ENCODE results near the gene ZFP36L1. TPM values are rescaled to one million over a fixed set of nuclear protein-coding genes. Genes with fewer than 3 reads are reported as not detected.

Gene ZFP36L1
- total RNA-seq (2022) (94.8 and 103 TPM in 2 replicates), Bru-seq, nascent RNA (percentile 99 among the genes with signal in this experiment), BruChase-seq, experiment 1, labeled RNA remaining after a 2-hour chase (percentile 99 among the genes with signal in this experiment), BruChase-seq, experiment 2, labeled RNA remaining after a 6-hour chase (percentile 95 among the genes with signal in this experiment)
- long read RNA-seq, transcript ZFP36L1-202 (2 exons, 3,190 nt): major isoform, 71 of 130 reads
- long read RNA-seq, partial matches to known transcripts: 0 of 130 reads
- long read RNA-seq, other reads (novel, unspliced or antisense): 55 of 130 reads

DNA sequence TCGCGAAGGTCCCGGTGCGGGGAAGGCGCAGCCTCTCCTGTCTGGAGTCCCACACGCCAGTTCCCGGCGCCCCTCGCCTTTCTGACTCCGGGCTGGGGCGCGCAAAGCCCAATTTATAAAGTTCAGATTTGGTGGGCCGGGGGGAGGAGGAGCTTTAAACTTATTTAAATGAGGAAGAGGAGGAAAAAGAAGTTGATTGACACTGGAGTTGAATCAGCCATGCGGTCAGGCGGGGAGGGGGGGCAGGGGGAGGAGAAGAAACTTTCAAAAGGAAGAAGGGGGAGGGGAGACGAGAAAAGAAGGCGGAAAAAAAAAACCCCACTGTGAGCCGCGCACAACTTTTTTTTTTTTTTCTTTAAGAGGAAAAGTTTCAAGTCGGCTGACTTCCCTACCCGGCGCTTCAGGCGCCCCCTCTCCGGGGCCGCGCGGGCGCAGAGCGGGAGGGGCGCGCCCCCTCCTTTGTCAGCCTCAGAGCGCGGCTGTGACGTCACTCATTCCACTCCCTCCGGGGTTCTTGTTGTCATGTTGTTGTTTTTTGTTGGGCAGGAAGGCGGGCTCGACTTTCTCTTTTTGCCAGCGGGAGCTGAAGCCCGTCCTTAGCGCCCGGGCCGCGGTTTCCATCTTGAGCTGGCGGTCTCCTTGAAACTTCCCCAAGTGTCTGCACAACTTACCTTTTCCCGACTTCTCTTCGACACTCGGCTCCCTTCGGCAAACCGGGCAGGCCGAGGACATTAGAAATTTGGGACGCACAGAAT, at the start of gene ZFP36L1:
Gene ZFP36L1, minus strand, starts transcription at position 89 of the 755 bp plus-strand sequence. CDS start 129 bp downstream, outside the sequence.
- POLR2A ChIA-PET: interaction anchor here (0.6 to 2.7 kb wide), 27 partner anchors 10 to 1552 kb away, joined by 3 to 70 read pairs (median 6); no protein-coding TSS in a partner anchor

GRCh38 chr14:68842298-68842697, 49.4 kb upstream of the ZFP36L1 start:
- Mint-ChIP-seq H3K4me1 (ENCODE audit: low read depth, unreplicated experiment) (peaks cover 15% of the 10 kb centered on the region), H3K27me3 (ENCODE audit: insufficient read depth, unreplicated experiment) (no peaks in the 10 kb centered on the region), H3K36me3 (ENCODE audit: insufficient read depth, unreplicated experiment) (no peaks in the 10 kb centered on the region), H3K27ac (ENCODE audit: unreplicated experiment) (no peak overlapping the region), H3K9me3 (ENCODE audit: unreplicated experiment) (no peaks in the 10 kb centered on the region), H3K4me3 (ENCODE audit: unreplicated experiment) (no peak overlapping the region)
- Histone ChIP-seq H3K4me1 (no peaks in the 10 kb centered on the region), H3K36me3 (ENCODE audit: control insufficient read depth, insufficient read depth, low read length) (no peaks in the 10 kb centered on the region), H3K9me3 (no peaks in the 10 kb centered on the region), H3K27me3 (replicated peaks; ENCODE audit: control insufficient read depth, insufficient read depth, low read length) (no peaks in the 10 kb centered on the region), H3K4me3 (ENCODE audit: low read depth, low read length) (no peak overlapping the region)
- no peak for DNase-seq
- TF ChIP-seq, protein P1, sequence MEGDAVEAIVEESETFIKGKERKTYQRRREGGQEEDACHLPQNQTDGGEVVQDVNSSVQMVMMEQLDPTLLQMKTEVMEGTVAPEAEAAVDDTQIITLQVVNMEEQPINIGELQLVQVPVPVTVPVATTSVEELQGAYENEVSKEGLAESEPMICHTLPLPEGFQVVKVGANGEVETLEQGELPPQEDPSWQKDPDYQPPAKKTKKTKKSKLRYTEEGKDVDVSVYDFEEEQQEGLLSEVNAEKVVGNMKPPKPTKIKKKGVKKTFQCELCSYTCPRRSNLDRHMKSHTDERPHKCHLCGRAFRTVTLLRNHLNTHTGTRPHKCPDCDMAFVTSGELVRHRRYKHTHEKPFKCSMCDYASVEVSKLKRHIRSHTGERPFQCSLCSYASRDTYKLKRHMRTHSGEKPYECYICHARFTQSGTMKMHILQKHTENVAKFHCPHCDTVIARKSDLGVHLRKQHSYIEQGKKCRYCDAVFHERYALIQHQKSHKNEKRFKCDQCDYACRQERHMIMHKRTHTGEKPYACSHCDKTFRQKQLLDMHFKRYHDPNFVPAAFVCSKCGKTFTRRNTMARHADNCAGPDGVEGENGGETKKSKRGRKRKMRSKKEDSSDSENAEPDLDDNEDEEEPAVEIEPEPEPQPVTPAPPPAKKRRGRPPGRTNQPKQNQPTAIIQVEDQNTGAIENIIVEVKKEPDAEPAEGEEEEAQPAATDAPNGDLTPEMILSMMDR (IDR thresholded peaks at IDR 0.05; ENCODE audit: insufficient read depth in 1 of 2, low read depth in 1 of 2, low read length in 1 of 2, severe bottlenecking in 1 of 2, unreplicated experiment in 1 of 2): no peak
- POLR2A ChIA-PET: no interaction called here
- CTCF ChIA-PET: no interaction called here
- BruUV-seq (replicated peaks): no TSS peak
- intact Hi-C loops (cut with micrococcal nuclease; ENCODE audit: unreplicated experiment): loop anchor here (5.0 kb wide), 1 partner anchor 910 kb away; no protein-coding TSS in a partner anchor

More for the DNA sequence above, at the start of gene ZFP36L1:
- intact Hi-C loops (cut with micrococcal nuclease; ENCODE audit: unreplicated experiment): loop anchor here (1.0 to 10.0 kb wide), 7 partner anchors 9 to 322 kb away; partner anchors contain the start of gene ACTN1
- Histone ChIP-seq H3K4me3 (ENCODE audit: low read depth, low read length) (peak within 1 kb of the TSS; percentile 86), H3K9me3 (no peaks in the 10 kb centered on the region), H3K4me1 (peaks cover 32% of the 10 kb centered on the region), H3K36me3 (ENCODE audit: control insufficient read depth, insufficient read depth, low read length) (peaks cover 6% of the 10 kb centered on the region; the same call in 1 of the 2 replicates), H3K27me3 (replicated peaks; ENCODE audit: control insufficient read depth, insufficient read depth, low read length) (no peaks in the 10 kb centered on the region)
- DNase-seq: peak; percentile 92 to 95
- no peaks in the 10 kb centered on the region for H3K9me3 Mint-ChIP-seq (ENCODE audit: unreplicated experiment)
- no TSS peak for BruUV-seq (replicated peaks)
- TF ChIP-seq, protein P1 (IDR thresholded peaks at IDR 0.05; ENCODE audit: insufficient read depth in 1 of 2, low read depth in 1 of 2, low read length in 1 of 2, severe bottlenecking in 1 of 2, unreplicated experiment in 1 of 2): peak in 1 of 2 experiments; percentile 17
- CTCF ChIA-PET: interaction anchor here (0.6 to 1.4 kb wide), 12 partner anchors 14 to 1011 kb away, joined by 3 to 6 read pairs (median 5); no protein-coding TSS in a partner anchor
- H3K27me3 Mint-ChIP-seq (ENCODE audit: insufficient read depth, unreplicated experiment): no peaks in the 10 kb centered on the region
- peaks cover 93% of the 10 kb centered on the region for H3K36me3 Mint-ChIP-seq (ENCODE audit: insufficient read depth, unreplicated experiment)
- H3K4me1 Mint-ChIP-seq (ENCODE audit: low read depth, unreplicated experiment): peaks cover 33% of the 10 kb centered on the region
- H3K4me3 Mint-ChIP-seq (ENCODE audit: unreplicated experiment): peak within 1 kb of the TSS; percentile 88
- H3K27ac Mint-ChIP-seq (ENCODE audit: unreplicated experiment): peak within 1 kb of the TSS; percentile 96

Data from Caco-2 (cell line).